ENCODE data around the gene KEAP1.

KEAP1 gene

DNA sequence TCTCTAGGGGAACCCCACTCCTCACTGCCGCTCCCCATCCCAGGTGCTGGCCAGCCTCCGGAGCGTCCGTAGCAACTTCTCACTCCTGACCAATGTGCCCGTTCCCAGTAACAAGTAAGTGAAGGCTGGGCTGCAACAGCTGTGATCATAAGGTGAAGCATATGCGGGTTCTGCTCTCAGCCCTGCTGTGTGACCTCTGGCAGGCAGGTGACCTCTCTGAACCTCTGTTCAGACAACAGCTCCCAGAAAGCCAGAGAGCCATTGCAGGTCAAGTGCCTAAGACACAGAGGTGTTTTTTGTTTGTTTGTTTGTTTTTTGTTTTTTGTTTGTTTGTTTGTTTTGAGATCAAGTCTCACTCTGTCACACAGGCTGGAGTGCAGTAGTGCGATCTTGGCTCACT is 54.1 kb downstream of the KEAP1 start:
- no peak for DNase-seq (ENCODE audit: low spot score)

GRCh38 chr19:10442698-10443097 is 60.5 kb downstream of the KEAP1 start:
- no peak for DNase-seq (ENCODE audit: low spot score)

DNA sequence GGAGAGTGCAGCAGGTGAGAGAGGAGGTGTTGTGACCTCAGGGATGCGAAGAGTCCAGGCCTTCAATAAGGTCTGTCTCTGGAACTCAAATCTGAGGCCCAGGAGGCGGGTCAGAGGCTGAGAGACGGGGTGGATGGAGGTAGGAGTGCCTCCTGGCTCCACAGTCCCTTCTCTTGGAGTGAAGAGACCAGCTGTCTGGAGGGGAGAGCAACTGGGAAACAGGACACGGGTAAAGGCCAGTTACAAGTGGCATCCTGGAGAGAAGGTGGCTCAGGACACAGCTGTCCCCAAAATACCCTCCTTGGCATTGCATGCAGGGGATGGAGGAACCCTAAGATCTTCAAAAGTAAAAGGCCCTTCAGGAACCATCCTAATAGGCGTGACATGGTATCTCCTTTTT is 63.6 kb downstream of the KEAP1 start:
- DNase-seq (ENCODE audit: low spot score): no peak

All from cerebellar cortex (tissue), 1 donor.